Measurements from ENCODE around the gene TMEM132C. TPM values are rescaled to one million over a fixed set of nuclear protein-coding genes. Genes with fewer than 3 reads are reported as not detected.

Gene TMEM132C
- total and polyA plus RNA-seq, 8 donors: 0.50 to 36.6 (median 33.2) TPM

DNA sequence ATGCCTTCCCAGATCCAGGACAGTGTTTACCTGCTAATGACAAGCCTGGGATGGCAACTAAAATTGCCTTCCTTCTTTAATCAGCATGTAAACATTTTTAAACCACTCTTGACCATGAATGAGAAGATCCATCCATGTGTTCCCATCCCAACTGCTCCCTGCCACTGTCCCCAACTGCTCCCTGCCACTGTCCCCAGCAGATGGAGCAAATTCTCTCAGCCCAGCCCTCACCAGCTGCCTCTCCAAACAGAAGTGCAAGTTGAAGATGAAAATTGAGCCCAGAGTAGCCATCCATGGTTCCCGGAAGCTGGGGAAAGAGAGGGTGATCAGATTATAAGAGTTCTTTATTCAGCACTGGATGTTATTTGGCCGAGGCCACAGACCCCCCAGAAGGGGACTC, 423.7 kb downstream of the TMEM132C start:
- DNase-seq (no peak), ATAC-seq (no peak)
- no peaks in the 10 kb centered on the region for H3K4me1 ChIP-seq
- no peaks in the 10 kb centered on the region for H3K36me3 ChIP-seq
- TF ChIP-seq, protein P1, sequence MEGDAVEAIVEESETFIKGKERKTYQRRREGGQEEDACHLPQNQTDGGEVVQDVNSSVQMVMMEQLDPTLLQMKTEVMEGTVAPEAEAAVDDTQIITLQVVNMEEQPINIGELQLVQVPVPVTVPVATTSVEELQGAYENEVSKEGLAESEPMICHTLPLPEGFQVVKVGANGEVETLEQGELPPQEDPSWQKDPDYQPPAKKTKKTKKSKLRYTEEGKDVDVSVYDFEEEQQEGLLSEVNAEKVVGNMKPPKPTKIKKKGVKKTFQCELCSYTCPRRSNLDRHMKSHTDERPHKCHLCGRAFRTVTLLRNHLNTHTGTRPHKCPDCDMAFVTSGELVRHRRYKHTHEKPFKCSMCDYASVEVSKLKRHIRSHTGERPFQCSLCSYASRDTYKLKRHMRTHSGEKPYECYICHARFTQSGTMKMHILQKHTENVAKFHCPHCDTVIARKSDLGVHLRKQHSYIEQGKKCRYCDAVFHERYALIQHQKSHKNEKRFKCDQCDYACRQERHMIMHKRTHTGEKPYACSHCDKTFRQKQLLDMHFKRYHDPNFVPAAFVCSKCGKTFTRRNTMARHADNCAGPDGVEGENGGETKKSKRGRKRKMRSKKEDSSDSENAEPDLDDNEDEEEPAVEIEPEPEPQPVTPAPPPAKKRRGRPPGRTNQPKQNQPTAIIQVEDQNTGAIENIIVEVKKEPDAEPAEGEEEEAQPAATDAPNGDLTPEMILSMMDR (IDR thresholded peaks at IDR 0.05): no peak
- H3K27ac ChIP-seq: no peak overlapping the region
- H3K9me3 ChIP-seq: no peaks in the 10 kb centered on the region
- intact Hi-C loops (cut with DNase I): no loop called here
- no peaks in the 10 kb centered on the region for H3K27me3 ChIP-seq
- no peak overlapping the region for H3K4me3 ChIP-seq

DNA sequence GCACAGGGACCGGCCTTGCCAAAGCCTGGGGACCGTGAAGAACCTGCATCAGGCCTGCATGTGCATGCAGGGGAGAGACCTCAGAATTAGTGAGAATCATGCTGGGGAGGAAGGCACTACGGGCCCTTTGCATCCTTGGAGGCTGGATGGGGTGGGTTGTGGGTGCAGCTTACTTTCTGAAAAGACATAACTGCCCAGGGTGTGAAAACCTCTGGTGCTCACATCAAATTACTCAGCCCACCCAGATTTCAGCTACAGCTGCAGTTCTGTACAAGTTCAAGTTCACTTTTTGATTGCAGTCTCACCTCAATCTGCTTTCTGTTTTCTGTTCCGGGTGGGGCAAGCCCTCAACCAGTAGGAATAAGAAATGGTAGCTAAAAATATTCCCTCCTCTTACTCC, 426.1 kb downstream of the TMEM132C start:
- Histone ChIP-seq H3K9me3 (no peaks in the 10 kb centered on the region), H3K4me3 (no peak overlapping the region), H3K27me3 (no peaks in the 10 kb centered on the region), H3K36me3 (no peaks in the 10 kb centered on the region), H3K27ac (no peak overlapping the region), H3K4me1 (no peaks in the 10 kb centered on the region)
- ATAC-seq (no peak), DNase-seq (no peak)
- TF ChIP-seq, protein P1 (IDR thresholded peaks at IDR 0.05): no peak
- intact Hi-C loops (cut with DNase I): no loop called here

DNA sequence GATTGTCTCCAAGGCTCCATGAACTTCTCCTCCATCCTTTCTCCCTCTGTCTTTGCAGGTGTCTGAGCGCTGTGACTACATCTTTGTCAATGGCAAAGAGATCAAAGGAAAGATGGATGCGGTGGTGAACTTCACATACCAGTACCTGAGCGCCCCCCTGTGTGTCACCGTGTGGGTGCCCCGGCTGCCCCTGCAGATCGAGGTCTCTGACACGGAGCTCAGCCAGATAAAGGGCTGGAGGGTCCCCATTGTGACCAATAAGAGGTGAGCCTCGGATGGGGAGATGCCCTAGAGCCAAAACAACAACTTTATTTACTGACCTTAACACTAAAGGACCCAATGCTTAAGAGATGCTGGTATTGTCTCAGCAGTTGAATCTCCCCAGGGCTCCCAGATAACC, 426.8 kb downstream of the TMEM132C start:
- no peaks in the 10 kb centered on the region for H3K9me3 ChIP-seq
- no peak overlapping the region for H3K27ac ChIP-seq
- H3K4me3 ChIP-seq: no peak overlapping the region
- intact Hi-C loops (cut with DNase I): no loop called here
- ATAC-seq (no peak), DNase-seq (no peak)
- TF ChIP-seq, protein P1 (IDR thresholded peaks at IDR 0.05): no peak
- H3K27me3 ChIP-seq: no peaks in the 10 kb centered on the region
- H3K36me3 ChIP-seq: no peaks in the 10 kb centered on the region
- no peaks in the 10 kb centered on the region for H3K4me1 ChIP-seq

DNA sequence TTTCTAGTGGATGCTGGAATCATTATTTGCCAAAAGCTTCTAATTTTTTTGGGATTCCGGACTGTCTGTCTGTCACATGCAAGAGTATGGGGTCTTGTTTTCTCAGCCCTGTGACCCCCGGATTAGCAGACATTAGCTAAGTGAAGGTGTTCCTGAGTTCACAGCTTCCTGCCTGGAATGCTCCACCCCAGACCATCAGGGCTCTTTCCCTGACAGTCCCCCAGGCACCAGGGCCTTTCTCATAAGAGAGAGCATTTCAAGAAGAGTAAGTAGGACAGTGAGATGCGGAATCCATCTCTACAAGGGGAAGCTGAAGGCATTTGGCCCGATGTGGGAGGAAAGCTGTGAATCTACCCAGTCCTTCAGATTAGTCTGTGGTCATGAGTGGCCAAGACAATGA, 427.5 kb downstream of the TMEM132C start:
- TF ChIP-seq, protein P1 (IDR thresholded peaks at IDR 0.05): no peak
- intact Hi-C loops (cut with DNase I): no loop called here
- H3K36me3 ChIP-seq: no peaks in the 10 kb centered on the region

DNA sequence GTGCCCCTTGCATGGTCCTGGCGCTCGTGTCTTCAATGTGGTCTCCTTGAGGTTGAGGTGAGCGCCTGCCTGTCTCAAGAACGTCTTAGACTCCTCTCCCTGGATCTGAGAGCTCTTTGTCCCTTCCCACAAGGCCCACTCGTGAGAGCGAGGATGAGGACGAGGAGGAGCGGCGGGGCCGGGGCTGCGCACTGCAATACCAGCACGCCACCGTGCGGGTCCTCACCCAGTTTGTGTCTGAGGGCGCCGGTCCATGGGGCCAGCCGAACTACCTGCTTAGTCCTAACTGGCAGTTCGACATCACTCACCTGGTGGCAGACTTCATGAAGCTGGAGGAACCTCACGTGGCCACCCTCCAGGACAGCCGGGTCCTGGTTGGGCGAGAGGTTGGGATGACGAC, 428.7 kb downstream of the TMEM132C start:
- DNase-seq (no peak), ATAC-seq (no peak)
- intact Hi-C loops (cut with DNase I): no loop called here
- TF ChIP-seq, protein P1 (IDR thresholded peaks at IDR 0.05): no peak
- H3K9me3 ChIP-seq: no peaks in the 10 kb centered on the region
- no peak overlapping the region for H3K4me3 ChIP-seq
- H3K36me3 ChIP-seq: no peaks in the 10 kb centered on the region
- no peak overlapping the region for H3K27ac ChIP-seq
- no peaks in the 10 kb centered on the region for H3K27me3 ChIP-seq
- H3K4me1 ChIP-seq: no peaks in the 10 kb centered on the region

More for the DNA sequence above, 427.5 kb downstream of the TMEM132C start:
- H3K4me3 ChIP-seq: no peak overlapping the region
- no peaks in the 10 kb centered on the region for H3K4me1 ChIP-seq
- H3K27ac ChIP-seq: no peak overlapping the region
- H3K9me3 ChIP-seq: no peaks in the 10 kb centered on the region
- no peaks in the 10 kb centered on the region for H3K27me3 ChIP-seq
- ATAC-seq (no peak), DNase-seq (no peak)
